DMS153 (cell line): ENCODE measurements around the gene SERTM1.
A peak's percentile ranks its signal among the peaks of the same experiment; 100 is the strongest.

Experiments used
- DNase-seq: peaks from one replicate; lab custom pipeline; 2025; lab: John Stamatoyannopoulos, UW

The SERTM1 gene

GRCh38 chr13:36673838-36674326 is at the start of gene SERTM1:
Gene SERTM1, plus strand, starts transcription at chr13:36674020. Its CDS starts 21,059 bp downstream, at chr13:36695079.
- peak; percentile 38 for DNase-seq

- no peak for DNase-seq
These were observed 45.3 kb upstream of the SERTM1 start for GRCh38 chr13:36628377-36629056.

GRCh38 chr13:36629057-36629385 is 44.8 kb upstream of the SERTM1 start:
- no peak for DNase-seq

GRCh38 chr13:36630181-36630803 is 43.5 kb upstream of the SERTM1 start:
- DNase-seq = no peak

GRCh38 chr13:36639610-36640009 is 34.2 kb upstream of the SERTM1 start:
- DNase-seq = peak; percentile 19

GRCh38 chr13:36650611-36651010 is 23.2 kb upstream of the SERTM1 start:
- no peak for DNase-seq

GRCh38 chr13:36665630-36666029 is 8.2 kb upstream of the SERTM1 start:
- no peak for DNase-seq

- peak; percentile 27 for DNase-seq
These were observed 7.2 kb upstream of the SERTM1 start for GRCh38 chr13:36666477-36667229.

GRCh38 chr13:36668316-36668715 is 5.5 kb upstream of the SERTM1 start:
- no peak for DNase-seq

- no peak for DNase-seq
These were observed 468 bp upstream of the SERTM1 start for GRCh38 chr13:36673352-36673751.

GRCh38 chr13:36674337-36675212 is 755 bp downstream of the SERTM1 start:
- DNase-seq = no peak

- DNase-seq = no peak
These were observed 1.4 kb downstream of the SERTM1 start for GRCh38 chr13:36675213-36675536.

- DNase-seq = no peak
These were observed 7.1 kb downstream of the SERTM1 start for GRCh38 chr13:36680913-36681312.

GRCh38 chr13:36681894-36682624 is 8.2 kb downstream of the SERTM1 start:
- no peak for DNase-seq

GRCh38 chr13:36683701-36684100 is 9.9 kb downstream of the SERTM1 start:
- DNase-seq = no peak

GRCh38 chr13:36685927-36686326 is 12.1 kb downstream of the SERTM1 start:
- no peak for DNase-seq

GRCh38 chr13:36696410-36697010 is 22.7 kb downstream of the SERTM1 start:
- DNase-seq = no peak

GRCh38 chr13:36700170-36700569 is 26.4 kb downstream of the SERTM1 start:
- DNase-seq = no peak

- DNase-seq = no peak
These were observed 32.9 kb downstream of the SERTM1 start for GRCh38 chr13:36706755-36707154.

- no peak for DNase-seq
These were observed 35.5 kb downstream of the SERTM1 start for GRCh38 chr13:36709136-36709890.
